ENCODE data around the gene PAX5. TPM values are rescaled to one million over a fixed set of nuclear protein-coding genes. Genes with fewer than 3 reads are reported as not detected.

Gene PAX5
- total RNA-seq, 1 donor from 2014 or later = not detected

DNA sequence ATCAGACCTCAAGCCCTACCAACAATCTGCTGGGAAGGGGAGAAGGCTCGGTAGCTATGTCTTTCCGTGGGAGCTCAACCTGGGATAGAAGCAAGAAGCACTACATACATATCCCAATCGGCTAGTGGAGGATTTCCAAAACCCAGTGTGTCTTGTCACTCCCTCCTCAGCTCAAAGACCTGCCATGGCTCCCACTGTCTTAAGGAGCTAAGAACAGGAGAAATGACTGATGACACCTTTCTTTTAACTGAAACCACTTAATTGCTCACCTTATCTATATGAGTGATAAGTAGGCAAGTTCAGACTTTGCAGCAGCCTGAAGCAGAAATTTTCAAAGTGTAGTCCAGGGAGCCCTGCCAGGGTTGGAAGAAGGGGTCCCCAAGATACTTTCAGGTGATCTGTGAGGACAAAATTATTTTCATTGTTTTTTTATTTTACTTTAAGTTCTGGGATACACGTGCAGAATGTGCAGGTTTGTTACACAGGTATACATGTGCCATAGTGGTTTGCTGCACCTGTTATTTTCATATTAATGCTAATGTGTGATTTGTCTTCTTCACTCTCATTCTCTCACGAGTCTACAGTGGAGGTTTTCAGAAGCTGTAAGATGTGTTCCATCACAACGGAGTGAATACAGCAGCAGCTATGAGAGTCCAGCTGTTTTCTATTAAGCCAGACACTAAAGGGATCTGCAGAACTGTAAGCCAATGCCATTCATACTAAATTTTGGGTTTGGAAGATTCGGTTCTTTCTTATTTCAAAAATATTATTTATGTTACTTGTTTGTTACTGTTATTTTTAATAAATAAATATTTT lies 41.4 kb downstream of the PAX5 start:
- peaks cover 28 to 49% (median 32%) of the 10 kb centered on the region in 3 donors for H3K27me3 ChIP-seq (ENCODE audit: control insufficient read depth in 3 of 3, insufficient read depth in 3 of 3, low read length in 3 of 3)
- no peak overlapping the region for H3K27ac ChIP-seq (ENCODE audit: low read depth, low read length)
- no peaks in the 10 kb centered on the region for H3K36me3 ChIP-seq (ENCODE audit: control insufficient read depth in 3 of 3, insufficient read depth in 3 of 3, low read length in 3 of 3)
- no peaks in the 10 kb centered on the region for H3K4me1 ChIP-seq (ENCODE audit: control insufficient read depth in 3 of 3, insufficient read depth in 3 of 3, low read length in 3 of 3)
- no peak overlapping the region for H3K4me3 ChIP-seq (ENCODE audit: low read length in 3 of 3)
- peaks cover 4 to 11% (median 10%) of the 10 kb centered on the region in 3 donors for H3K9me3 ChIP-seq (ENCODE audit: control insufficient read depth in 3 of 3, low read length in 3 of 3)
- H3K9ac ChIP-seq (ENCODE audit: low read depth in 1 of 3, low read length in 3 of 3) = no peak overlapping the region

DNA sequence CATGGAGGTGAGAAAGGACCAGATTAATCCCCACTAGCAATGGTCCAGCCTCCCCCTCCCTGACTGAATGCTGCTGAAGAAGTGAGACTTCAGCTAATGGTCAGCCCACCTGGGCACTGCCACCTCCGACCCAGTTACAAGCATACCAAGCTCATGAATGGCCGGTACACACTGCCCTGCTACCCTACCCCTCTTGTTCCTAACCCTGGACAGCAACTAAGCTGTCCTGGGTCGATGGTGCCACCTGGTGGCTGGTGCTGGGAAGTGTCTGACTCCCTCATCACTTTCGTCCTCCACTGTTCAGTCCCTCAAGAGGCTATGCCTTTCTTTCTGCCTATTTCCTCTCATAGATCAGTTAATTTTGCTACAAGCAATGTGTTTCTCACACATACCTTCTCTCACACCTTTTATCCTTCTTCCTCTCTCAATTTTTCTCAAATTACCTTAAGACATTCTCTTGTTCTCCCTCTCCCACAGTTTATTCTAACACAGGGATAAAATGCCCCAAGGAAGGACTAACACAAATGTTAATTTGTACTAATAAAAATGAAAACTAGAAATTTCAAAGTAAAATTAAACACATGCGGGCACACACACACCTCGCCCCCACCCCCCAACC lies 42.4 kb downstream of the PAX5 start:
- H3K9ac ChIP-seq (ENCODE audit: low read depth in 1 of 3, low read length in 3 of 3) = no peak overlapping the region
- H3K27me3 ChIP-seq (ENCODE audit: control insufficient read depth in 3 of 3, insufficient read depth in 3 of 3, low read length in 3 of 3) = peaks cover 39 to 50% (median 40%) of the 10 kb centered on the region in 3 donors
- no peaks in the 10 kb centered on the region for H3K36me3 ChIP-seq (ENCODE audit: control insufficient read depth in 3 of 3, insufficient read depth in 3 of 3, low read length in 3 of 3)
- peaks cover 0 to 3% (median 0%) of the 10 kb centered on the region in 3 donors for H3K4me1 ChIP-seq (ENCODE audit: control insufficient read depth in 3 of 3, insufficient read depth in 3 of 3, low read length in 3 of 3)
- no peak overlapping the region for H3K4me3 ChIP-seq (ENCODE audit: low read length in 3 of 3)
- peaks cover 4 to 11% (median 10%) of the 10 kb centered on the region in 3 donors for H3K9me3 ChIP-seq (ENCODE audit: control insufficient read depth in 3 of 3, low read length in 3 of 3)
- no peak overlapping the region for H3K27ac ChIP-seq (ENCODE audit: low read depth, low read length)

DNA sequence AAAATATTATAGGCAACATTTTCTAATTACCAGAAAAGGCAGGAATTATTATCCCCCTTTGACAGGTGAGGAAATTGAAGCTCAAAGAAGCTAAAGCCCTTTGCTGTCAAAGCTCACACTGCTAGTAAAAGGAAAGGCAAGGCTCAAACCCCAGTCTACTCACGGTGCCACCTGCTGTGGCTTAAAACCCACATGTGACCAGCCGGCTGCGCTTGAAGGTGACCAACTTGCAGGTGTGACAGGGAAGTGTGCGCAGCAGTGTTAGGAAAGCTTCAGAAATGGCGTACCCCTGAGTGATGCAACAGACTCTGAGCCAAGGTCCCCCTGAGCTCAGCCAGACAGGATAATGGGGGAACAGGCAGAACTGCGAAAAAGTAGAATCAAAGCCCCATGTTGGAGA lies 45.2 kb downstream of the PAX5 start:
- peaks cover 50 to 62% (median 57%) of the 10 kb centered on the region in 3 donors for H3K27me3 ChIP-seq (ENCODE audit: control insufficient read depth in 3 of 3, insufficient read depth in 3 of 3, low read length in 3 of 3)
- H3K9ac ChIP-seq (ENCODE audit: low read depth in 1 of 3, low read length in 3 of 3) = no peak overlapping the region
- no peaks in the 10 kb centered on the region for H3K36me3 ChIP-seq (ENCODE audit: control insufficient read depth in 3 of 3, insufficient read depth in 3 of 3, low read length in 3 of 3)
- peaks cover 4 to 11% (median 10%) of the 10 kb centered on the region in 3 donors for H3K9me3 ChIP-seq (ENCODE audit: control insufficient read depth in 3 of 3, low read length in 3 of 3)
- peaks cover 0 to 6% (median 2%) of the 10 kb centered on the region in 3 donors for H3K4me1 ChIP-seq (ENCODE audit: control insufficient read depth in 3 of 3, insufficient read depth in 3 of 3, low read length in 3 of 3)
- no peak overlapping the region for H3K27ac ChIP-seq (ENCODE audit: low read depth, low read length)
- H3K4me3 ChIP-seq (ENCODE audit: low read length in 3 of 3) = no peak overlapping the region

DNA sequence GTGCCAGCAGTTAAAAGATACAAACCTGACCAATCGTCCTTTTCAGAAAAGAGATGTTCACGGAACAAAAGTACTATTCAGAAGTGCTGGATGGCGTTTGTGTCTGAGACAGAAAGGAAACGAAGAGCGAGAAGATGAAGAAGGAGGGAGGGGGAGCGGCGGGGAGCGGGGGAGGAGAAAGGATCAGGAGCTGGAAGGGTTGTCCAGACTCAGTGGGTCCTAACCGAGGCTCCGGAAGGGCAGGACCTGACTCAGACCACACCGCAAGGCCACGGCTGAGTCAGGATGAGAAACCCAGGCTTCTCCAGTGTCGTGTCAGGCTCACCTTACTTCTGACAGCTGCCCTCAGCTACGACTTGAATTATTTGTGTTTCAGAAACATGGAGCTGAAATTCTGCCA lies 46.2 kb downstream of the PAX5 start:
- peaks cover 53 to 65% (median 58%) of the 10 kb centered on the region in 3 donors for H3K27me3 ChIP-seq (ENCODE audit: control insufficient read depth in 3 of 3, insufficient read depth in 3 of 3, low read length in 3 of 3)

DNA sequence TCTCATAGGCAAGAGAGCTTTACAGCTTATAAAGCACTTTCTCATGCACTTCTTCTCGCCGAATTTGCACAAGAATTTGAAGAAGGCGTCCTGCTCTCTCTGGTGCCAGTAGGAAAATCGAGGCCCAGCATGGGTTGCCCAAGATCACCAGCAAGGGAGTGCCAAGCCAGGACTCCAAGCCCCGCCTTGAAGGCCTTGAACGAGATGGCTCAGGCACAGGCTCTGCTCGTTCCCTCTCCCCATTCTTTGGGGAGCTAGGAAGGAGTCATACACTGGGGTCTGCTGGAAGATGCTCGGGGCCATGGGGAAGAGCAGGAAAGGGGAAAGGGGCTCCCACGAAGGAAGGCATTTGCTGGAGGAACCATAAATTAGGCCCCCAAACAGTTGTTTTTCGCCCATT lies 46.7 kb downstream of the PAX5 start:
- Histone ChIP-seq H3K4me3 (ENCODE audit: low read length in 3 of 3) (no peak overlapping the region), H3K4me1 (ENCODE audit: control insufficient read depth in 3 of 3, insufficient read depth in 3 of 3, low read length in 3 of 3) (peaks cover 0 to 6% (median 2%) of the 10 kb centered on the region in 3 donors), H3K27me3 (ENCODE audit: control insufficient read depth in 3 of 3, insufficient read depth in 3 of 3, low read length in 3 of 3) (peaks cover 58 to 66% (median 58%) of the 10 kb centered on the region in 3 donors), H3K36me3 (ENCODE audit: control insufficient read depth in 3 of 3, insufficient read depth in 3 of 3, low read length in 3 of 3) (no peaks in the 10 kb centered on the region), H3K27ac (ENCODE audit: low read depth, low read length) (no peak overlapping the region), H3K9me3 (ENCODE audit: control insufficient read depth in 3 of 3, low read length in 3 of 3) (peaks cover 4 to 11% (median 10%) of the 10 kb centered on the region in 3 donors), H3K9ac (ENCODE audit: low read depth in 1 of 3, low read length in 3 of 3) (no peak overlapping the region)

More for the DNA sequence above, 46.2 kb downstream of the PAX5 start:
- H3K27ac ChIP-seq (ENCODE audit: low read depth, low read length) = no peak overlapping the region
- H3K4me1 ChIP-seq (ENCODE audit: control insufficient read depth in 3 of 3, insufficient read depth in 3 of 3, low read length in 3 of 3) = peaks cover 0 to 6% (median 2%) of the 10 kb centered on the region in 3 donors
- no peaks in the 10 kb centered on the region for H3K36me3 ChIP-seq (ENCODE audit: control insufficient read depth in 3 of 3, insufficient read depth in 3 of 3, low read length in 3 of 3)
- no peak overlapping the region for H3K4me3 ChIP-seq (ENCODE audit: low read length in 3 of 3)
- H3K9ac ChIP-seq (ENCODE audit: low read depth in 1 of 3, low read length in 3 of 3) = no peak overlapping the region
- H3K9me3 ChIP-seq (ENCODE audit: control insufficient read depth in 3 of 3, low read length in 3 of 3) = peaks cover 4 to 11% (median 10%) of the 10 kb centered on the region in 3 donors

DNA sequence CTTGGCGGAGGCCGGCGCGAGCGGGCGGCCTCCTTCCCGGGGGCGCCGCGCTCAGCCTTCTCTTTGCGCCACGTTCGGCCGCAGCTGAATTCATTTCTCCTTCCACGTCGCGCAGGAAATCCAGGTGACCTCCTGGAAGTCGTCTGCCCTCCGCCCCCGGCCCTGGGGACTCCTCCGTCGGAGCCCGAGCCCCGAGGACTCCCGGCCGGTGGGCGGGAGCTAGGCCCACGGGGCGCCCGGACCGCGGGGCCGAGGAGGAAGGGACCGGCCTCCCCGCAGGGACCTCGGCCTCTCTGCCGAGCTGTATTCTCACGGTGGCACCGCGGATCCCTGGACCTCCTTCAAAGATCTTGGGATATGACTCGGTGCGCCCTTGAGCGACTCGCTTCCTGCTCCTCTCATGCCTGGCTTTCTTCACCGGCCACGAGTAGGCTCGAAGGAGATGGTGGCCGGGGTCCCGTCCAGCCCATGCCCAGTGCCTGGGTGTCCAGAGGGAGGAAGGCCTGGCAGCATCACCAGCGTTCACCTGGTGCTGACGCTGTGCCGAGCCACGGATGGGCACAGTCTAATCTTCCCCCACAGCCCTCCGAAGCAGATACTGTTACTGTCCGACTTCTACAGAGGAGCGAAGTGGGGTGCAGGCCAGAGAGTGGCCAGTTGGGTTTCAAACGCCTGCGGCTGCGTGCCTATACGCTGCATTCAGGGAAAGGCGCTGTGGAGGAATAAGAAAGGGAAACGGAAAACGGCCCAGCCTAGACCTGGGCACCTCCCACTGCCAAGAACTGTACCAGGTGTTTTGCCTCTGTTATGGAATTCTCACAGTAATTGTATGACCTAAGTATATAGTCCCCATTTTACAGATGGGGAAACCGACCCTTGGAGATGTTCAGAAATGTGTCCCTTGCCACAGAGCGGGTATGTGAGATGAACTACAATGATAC lies 47.3 kb downstream of the PAX5 start:
- peaks cover 4 to 11% (median 10%) of the 10 kb centered on the region in 3 donors for H3K9me3 ChIP-seq (ENCODE audit: control insufficient read depth in 3 of 3, low read length in 3 of 3)
- H3K27ac ChIP-seq (ENCODE audit: low read depth, low read length) = no peak overlapping the region
- H3K36me3 ChIP-seq (ENCODE audit: control insufficient read depth in 3 of 3, insufficient read depth in 3 of 3, low read length in 3 of 3) = no peaks in the 10 kb centered on the region
- H3K27me3 ChIP-seq (ENCODE audit: control insufficient read depth in 3 of 3, insufficient read depth in 3 of 3, low read length in 3 of 3) = peaks cover 58 to 68% (median 58%) of the 10 kb centered on the region in 3 donors
- peaks cover 0 to 6% (median 2%) of the 10 kb centered on the region in 3 donors for H3K4me1 ChIP-seq (ENCODE audit: control insufficient read depth in 3 of 3, insufficient read depth in 3 of 3, low read length in 3 of 3)
- peak overlapping the region in 1 of 3 donors; percentile 22 for H3K4me3 ChIP-seq (ENCODE audit: low read length in 3 of 3)
- no peak overlapping the region for H3K9ac ChIP-seq (ENCODE audit: low read depth in 1 of 3, low read length in 3 of 3)

DNA sequence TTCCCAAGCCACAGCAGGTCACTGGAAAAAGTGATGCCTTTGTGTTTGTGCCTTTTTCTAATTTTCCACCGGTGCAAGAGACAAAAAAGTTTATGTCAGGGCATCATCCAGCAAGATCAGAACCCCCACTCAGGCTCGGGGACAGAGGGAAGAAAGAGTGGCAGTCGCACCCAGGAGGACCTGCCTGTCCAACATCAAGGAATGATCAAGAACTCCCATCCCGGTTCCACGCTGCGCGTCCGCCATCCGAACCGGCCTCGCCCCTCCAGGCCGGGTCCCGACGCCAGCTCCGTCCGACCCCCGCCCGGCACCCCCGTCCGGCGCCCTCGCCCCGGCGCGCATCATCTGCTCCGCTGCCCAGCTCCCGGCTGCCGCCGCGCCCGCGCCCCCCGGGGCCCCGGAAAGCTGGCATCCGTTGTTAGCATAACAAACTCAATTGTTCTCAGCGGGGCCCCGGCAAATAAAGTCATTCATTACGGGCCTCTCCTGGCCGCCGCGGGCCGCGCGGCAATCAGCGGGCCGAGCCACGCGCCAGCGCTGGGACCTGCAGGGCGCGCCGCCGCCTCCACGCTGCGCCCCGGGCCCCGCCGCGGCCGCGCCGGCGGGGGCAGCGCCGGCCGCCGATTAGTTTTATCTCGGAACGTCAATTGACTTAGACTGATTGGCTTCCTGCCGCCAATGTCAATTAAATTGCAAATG lies 48.1 kb downstream of the PAX5 start:
- Histone ChIP-seq H3K4me1 (ENCODE audit: control insufficient read depth in 3 of 3, insufficient read depth in 3 of 3, low read length in 3 of 3) (peaks cover 0 to 6% (median 2%) of the 10 kb centered on the region in 3 donors), H3K9me3 (ENCODE audit: control insufficient read depth in 3 of 3, low read length in 3 of 3) (peaks cover 0 to 6% (median 2%) of the 10 kb centered on the region in 3 donors), H3K4me3 (ENCODE audit: low read length in 3 of 3) (no peak overlapping the region), H3K27ac (ENCODE audit: low read depth, low read length) (no peak overlapping the region), H3K27me3 (ENCODE audit: control insufficient read depth in 3 of 3, insufficient read depth in 3 of 3, low read length in 3 of 3) (peaks cover 55 to 72% (median 63%) of the 10 kb centered on the region in 3 donors), H3K36me3 (ENCODE audit: control insufficient read depth in 3 of 3, insufficient read depth in 3 of 3, low read length in 3 of 3) (no peaks in the 10 kb centered on the region), H3K9ac (ENCODE audit: low read depth in 1 of 3, low read length in 3 of 3) (no peak overlapping the region)

DNA sequence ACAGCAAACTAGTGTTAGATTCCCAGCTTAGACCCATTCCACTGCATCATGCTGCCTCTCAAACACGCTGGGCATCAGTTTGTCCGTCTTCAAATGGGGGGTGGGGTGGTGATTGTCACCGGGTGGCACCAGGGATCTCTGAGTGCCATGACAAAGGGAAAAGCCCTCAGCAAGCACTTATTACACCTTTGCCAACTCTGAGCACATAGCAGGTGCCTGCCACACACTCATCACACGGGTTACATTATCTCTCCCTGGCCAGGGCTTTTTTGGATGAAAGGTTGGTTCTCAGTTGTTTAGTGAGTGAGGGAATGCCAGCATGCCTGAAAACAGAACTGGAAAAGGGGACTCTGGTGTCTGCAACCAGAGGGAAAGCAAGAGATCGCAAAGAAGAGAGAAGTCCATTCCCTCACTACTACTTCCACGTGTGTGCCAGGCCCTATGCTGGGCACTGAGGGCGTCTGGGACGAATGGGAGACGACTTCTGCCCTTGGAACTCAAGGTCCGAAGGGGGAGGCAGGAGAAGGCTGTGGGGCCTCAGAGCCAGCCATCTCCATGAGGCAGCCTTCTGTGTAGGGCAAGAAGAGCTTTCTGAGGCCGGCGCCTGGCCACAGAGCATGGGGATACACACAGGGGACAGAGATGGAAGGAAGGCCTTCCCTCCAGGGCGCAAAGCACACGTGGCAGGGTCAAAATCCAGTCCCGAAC lies 48.9 kb downstream of the PAX5 start:
- H3K36me3 ChIP-seq (ENCODE audit: control insufficient read depth in 3 of 3, insufficient read depth in 3 of 3, low read length in 3 of 3) = no peaks in the 10 kb centered on the region
- H3K4me3 ChIP-seq (ENCODE audit: low read length in 3 of 3) = no peak overlapping the region
- no peak overlapping the region for H3K27ac ChIP-seq (ENCODE audit: low read depth, low read length)
- no peak overlapping the region for H3K9ac ChIP-seq (ENCODE audit: low read depth in 1 of 3, low read length in 3 of 3)
- peaks cover 0 to 2% (median under 1%) of the 10 kb centered on the region in 3 donors for H3K9me3 ChIP-seq (ENCODE audit: control insufficient read depth in 3 of 3, low read length in 3 of 3)
- H3K4me1 ChIP-seq (ENCODE audit: control insufficient read depth in 3 of 3, insufficient read depth in 3 of 3, low read length in 3 of 3) = peaks cover 0 to 6% (median 2%) of the 10 kb centered on the region in 3 donors
- peaks cover 58 to 75% (median 65%) of the 10 kb centered on the region in 3 donors for H3K27me3 ChIP-seq (ENCODE audit: control insufficient read depth in 3 of 3, insufficient read depth in 3 of 3, low read length in 3 of 3)
